ENCODE measurements around the gene SERPINB4.

GRCh38 chr18:63683152-63683551 lies 39.1 kb upstream of the SERPINB4 start:
- TF ChIP-seq CTCF (IDR thresholded peaks at IDR 0.05; ENCODE audit: low read length) (no peak), EZH2 (IDR thresholded peaks at IDR 0.05; ENCODE audit: borderline replicate concordance, low read length) (no peak)
